GM18909 (cell line): ENCODE data around the gene CACNA2D3.

Experiments used
- ATAC-seq: cut with Tn5 transposase; IDR thresholded peaks from one replicate; pipeline ENCODE4 v1.9.1; 2021; ENCODE audit warnings: mild to moderate bottlenecking; ENCODE audit not compliant: unreplicated experiment, poor library complexity

CACNA2D3 gene

DNA sequence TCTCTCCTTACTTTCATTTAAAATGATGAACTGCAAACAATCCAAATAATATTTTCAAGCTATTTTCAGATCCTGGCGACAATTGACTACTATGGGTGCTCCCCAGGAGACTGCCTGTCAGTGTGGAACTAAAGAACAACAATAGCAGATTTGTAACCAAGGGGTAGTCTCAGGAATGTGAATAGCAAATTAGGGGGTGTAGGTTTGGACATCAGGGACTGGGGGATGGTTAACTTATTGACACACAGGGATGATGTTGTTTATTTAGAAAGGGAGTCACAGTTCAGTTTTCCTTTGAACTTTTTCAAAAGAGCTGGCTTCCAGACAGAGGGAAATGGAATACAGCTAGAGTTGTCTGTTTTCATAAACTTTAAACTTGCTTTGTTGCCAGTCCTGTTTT, 575.7 kb downstream of the CACNA2D3 start:
- ATAC-seq, result no peak

- ATAC-seq, result no peak
These were observed 581.6 kb downstream of the CACNA2D3 start for GRCh38 chr3:54703923-54704322.

- no peak for ATAC-seq
These were observed 583.4 kb downstream of the CACNA2D3 start for GRCh38 chr3:54705730-54706129.

DNA sequence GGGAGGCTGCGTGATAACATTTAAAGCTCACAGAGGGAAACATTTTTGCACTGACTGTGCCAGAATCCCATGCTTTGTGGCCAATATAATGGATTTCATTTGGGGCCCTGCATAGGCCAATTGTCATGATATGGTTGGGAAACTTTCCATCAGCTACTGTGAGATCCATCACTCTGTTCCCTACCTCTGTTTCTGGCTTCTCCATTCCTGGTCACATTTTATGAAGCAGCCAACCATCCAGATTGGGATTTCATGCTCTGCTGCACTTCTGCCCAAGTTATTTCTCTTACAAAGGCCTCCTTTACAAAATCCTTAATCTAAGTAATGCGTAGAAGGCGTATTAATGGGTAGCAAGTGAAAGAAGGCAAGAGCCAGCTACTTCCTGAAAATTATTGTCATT, 584.4 kb downstream of the CACNA2D3 start:
- no peak for ATAC-seq

GRCh38 chr3:54709785-54710184, 587.4 kb downstream of the CACNA2D3 start:
- no peak for ATAC-seq

- no peak for ATAC-seq
These were observed 588.6 kb downstream of the CACNA2D3 start for GRCh38 chr3:54710954-54711353.

- ATAC-seq, result no peak
These were observed 590.2 kb downstream of the CACNA2D3 start for GRCh38 chr3:54712539-54712938.

GRCh38 chr3:54713031-54713430, 590.7 kb downstream of the CACNA2D3 start:
- no peak for ATAC-seq

- ATAC-seq, result no peak
These were observed 591.1 kb downstream of the CACNA2D3 start for GRCh38 chr3:54713455-54713854.

- ATAC-seq, result no peak
These were observed 591.7 kb downstream of the CACNA2D3 start for GRCh38 chr3:54714035-54714434.

DNA sequence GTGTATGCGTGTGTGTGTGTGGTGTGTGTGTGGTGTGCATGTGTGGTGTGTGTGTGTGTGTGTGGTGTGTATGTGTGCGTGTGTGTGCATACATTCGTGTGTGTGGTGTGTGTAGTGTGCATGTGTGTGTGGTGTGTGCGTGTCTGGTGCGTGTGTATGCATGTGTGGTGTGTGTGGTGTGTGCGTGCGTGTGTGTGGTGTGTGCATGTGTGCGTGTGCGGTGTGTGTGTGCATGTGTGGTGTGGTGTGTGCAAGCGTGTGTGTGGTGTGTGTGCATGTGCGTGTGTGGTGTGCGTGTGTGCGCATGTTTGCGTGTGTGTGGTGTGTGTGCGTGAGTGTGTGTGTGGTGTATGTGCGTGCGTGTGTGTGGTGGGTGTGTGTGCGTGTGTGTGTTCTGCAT, 595.2 kb downstream of the CACNA2D3 start:
- no peak for ATAC-seq

- ATAC-seq, result no peak
These were observed 597.6 kb downstream of the CACNA2D3 start for GRCh38 chr3:54719914-54720313.

- no peak for ATAC-seq
These were observed 598.3 kb downstream of the CACNA2D3 start for GRCh38 chr3:54720604-54721003.

GRCh38 chr3:54731732-54732445, 609.5 kb downstream of the CACNA2D3 start:
- ATAC-seq, result no peak

GRCh38 chr3:54733106-54734006, 611.0 kb downstream of the CACNA2D3 start:
- ATAC-seq, result no peak

- no peak for ATAC-seq
These were observed 614.1 kb downstream of the CACNA2D3 start for GRCh38 chr3:54736459-54736858.

- no peak for ATAC-seq
These were observed 621.4 kb downstream of the CACNA2D3 start for GRCh38 chr3:54743755-54744154.

DNA sequence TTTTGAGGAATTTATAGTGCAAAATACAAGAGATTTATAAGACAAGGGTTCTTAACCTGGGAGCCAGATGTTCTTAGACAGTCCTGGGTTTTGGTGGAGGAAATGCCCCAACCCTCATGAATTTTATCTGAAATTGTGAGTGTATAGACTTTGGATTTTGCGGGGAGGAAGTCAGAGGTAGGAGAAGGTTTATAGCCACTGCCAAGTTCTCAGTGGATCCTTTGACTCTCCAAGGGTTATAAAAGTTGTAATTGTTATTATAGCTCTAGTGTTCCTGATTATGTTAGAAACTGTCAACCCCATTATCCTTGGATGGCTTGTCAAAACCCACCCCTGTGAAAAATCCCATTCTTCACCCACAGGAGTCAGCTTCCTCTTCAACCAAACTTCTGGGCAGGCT, 621.9 kb downstream of the CACNA2D3 start:
- ATAC-seq, result no peak

DNA sequence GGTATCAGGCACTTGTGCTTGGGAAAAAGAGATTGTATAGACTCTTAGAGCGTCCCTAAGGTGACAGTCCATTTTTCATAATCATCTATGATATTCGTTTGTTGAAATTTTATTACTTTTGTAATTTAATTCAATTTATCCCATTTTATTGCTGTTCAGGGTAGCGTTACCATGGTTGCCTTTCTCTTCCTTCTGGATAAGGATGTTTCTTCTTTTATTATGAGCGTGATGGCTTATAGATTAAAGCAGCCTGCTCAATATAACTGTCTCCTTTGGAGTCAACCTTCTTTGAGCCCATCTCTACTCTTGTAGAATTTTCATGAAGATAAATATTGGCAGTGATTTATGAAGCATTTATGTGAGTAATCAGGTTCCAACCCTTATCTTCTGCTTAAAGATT, 623.5 kb downstream of the CACNA2D3 start:
- no peak for ATAC-seq

DNA sequence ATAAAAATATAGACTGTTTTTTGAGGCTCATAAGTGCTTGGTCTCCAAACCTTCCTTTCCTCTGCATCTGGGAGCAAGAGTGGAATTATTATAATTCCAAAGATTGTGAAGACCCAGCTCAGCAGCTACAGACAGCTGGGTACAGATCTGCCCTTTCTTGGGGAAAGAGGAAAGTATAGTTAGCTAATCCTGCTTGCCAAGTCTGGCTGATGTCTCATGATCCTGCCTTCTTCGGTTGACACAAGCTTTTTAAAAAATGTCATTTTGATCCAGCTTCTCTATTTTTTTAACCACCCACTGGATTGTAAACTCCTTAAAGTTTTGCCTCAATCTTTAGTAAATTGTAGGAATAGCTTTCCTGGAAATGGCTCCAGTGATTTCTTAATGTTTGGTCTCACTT, 624.4 kb downstream of the CACNA2D3 start:
- no peak for ATAC-seq

DNA sequence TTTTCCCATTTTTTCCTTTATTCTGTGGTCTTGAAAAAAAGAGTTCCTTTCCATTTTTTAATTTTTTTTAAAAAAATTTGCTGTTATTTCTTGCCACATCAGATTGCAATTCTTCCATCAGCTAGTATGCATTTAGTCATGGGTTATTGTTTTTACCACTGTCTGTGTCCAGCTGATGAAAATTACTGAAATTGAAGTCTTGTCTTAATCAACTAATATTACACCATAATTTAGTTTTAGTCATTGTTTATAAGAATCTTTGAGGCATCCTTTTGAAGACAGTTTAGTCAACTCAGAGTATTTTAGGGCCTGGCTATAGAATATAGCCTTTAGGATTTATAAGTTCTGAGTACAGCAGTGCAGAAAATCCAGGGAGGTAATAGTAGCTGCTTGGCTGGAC, 633.4 kb downstream of the CACNA2D3 start:
- ATAC-seq, result no peak

- no peak for ATAC-seq
These were observed 634.0 kb downstream of the CACNA2D3 start for GRCh38 chr3:54756330-54756731.
